Measurements from ENCODE around the gene TOR4A. TPM values are rescaled to one million over a fixed set of nuclear protein-coding genes. Genes with fewer than 3 reads are reported as not detected.

TOR4A gene
- total RNA-seq, 1 experiment from 2014 or later = 9.7 TPM

DNA sequence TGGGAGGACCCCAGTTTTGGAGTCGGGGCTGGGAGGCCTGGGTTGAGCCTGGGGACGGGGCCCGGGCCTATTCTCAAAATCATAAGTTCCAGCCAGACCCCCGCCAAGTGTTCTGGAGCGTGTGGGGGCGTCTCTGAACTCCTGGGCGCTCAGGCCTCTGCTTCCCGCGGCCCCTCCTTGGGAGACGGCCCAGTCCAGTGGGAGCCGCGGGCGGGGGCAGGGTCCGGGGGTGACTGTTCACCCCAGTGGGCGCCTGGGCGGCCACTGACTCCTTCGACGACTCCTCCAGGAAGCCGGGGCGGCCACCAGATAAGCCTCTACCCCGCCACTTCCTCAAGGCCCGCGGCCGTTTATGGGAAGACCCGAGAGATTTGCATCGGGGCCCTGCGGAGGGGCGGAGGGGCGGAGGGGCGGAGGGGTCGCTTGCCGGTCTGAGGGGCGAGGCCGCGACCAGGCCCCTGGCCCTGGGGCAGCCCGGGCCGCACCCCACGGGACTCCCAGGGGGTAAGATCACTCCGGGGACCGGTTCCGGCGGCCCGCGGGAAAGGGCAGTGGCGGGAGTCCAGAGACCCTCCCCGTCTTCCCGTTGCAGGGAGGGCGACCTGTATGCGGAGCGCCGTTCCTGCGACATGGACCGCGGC, 655 bp downstream of the TOR4A start:
- H3K9me3 ChIP-seq (replicated peaks) = no peaks in the 10 kb centered on the region
- DNase-seq (ENCODE audit: low read depth in 1 of 2, low spot score in 2 of 2) = peak in 1 of 2 experiments; percentile 45
- no peaks in the 10 kb centered on the region for H3K27me3 ChIP-seq (replicated peaks)
- H3K27ac ChIP-seq = peak overlapping the region; percentile 49
- H3K36me3 ChIP-seq = peaks cover 33% of the 10 kb centered on the region
- H3K4me1 ChIP-seq (replicated peaks) = peaks cover 15% of the 10 kb centered on the region
- H3K4me3 ChIP-seq = peak overlapping the region; percentile 51

DNA sequence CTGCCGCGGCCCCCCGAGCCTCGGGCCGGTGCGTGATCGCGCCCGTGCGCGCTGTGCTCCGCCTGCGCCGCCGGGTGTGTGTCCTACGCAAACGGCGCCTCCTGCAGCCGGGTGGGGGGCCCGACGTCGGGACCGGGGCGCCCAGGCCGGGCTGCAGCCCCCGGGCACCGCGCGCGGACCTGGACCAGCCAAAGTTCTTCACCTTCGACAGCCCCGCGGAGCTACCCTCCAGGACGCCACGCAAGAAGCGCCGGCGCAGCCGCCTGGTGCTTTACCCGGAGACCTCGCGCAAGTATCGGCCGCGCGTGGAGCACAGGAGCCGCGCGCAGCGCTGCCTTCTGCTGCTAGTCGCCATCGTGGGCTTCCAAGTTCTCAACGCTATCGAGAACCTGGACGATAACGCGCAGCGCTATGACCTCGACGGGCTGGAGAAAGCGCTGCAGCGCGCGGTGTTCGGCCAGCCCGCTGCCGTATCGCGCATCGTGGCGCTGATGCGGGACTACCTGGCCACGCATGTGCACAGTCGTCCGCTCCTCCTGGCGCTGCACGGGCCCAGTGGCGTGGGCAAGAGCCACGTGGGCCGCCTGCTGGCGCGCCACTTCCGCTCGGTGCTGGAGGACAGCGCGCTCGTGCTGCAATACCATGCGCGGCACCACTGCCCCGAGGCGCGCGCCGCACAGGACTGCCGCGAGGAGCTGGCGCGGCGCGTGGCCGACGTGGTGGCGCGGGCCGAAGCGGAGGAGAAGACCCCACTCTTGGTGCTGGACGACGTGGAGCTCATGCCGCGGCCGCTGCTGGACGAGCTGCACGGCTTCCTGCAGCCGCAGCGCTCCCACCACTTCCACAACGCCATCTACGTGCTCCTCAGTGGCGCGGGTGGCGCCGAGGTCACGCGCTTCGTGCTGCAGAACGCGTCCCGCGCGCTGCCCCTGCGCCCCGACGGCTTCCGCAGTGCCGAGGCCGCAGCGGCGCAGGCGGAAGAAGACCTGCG, 1.5 kb downstream of the TOR4A start:
- Histone ChIP-seq H3K27me3 (replicated peaks) (no peaks in the 10 kb centered on the region), H3K27ac (no peak overlapping the region), H3K4me3 (peak overlapping the region; percentile 51; the same call in 1 of the 2 replicates), H3K9me3 (replicated peaks) (no peaks in the 10 kb centered on the region), H3K4me1 (replicated peaks) (peaks cover 15% of the 10 kb centered on the region), H3K36me3 (peaks cover 31% of the 10 kb centered on the region)
- DNase-seq (ENCODE audit: low read depth in 1 of 2, low spot score in 2 of 2) = no peak

DNA sequence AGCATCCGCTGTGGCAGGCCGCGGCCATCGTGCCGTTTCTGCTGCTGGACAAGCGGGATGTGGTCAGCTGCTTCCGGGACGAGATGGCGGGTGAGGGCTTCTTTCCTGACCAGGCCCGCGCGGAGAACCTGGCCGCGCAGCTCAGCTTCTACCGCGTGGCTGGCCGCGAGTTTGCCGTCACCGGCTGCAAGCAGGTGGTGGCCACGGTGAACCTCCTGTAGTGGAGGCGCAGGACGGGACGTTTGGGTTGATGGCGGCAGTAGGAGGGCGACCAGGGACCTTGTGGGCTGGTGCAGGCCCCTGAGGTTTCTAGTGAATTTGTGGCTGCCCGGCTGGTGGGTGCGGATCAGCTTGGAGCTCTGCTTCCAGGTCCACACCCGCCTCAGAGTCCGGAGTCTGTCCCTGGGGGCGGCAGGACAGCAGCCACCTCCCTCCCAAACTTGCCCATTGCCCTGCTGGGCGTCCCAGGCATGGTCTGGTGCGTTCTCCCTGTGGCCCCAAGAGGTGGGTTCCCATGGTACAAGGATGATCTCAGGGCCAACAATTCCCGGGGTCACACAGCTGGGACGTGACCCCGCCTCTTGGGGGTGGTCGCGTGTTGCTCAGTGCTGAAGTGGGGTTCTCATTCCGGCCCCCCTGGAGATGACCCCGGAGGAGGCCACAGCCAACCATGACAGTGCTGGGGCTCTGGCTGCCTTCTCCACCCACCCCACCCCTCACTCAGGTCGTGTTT, 2.4 kb downstream of the TOR4A start:
- peak in 1 of 2 experiments; percentile 39 for DNase-seq (ENCODE audit: low read depth in 1 of 2, low spot score in 2 of 2)

DNA sequence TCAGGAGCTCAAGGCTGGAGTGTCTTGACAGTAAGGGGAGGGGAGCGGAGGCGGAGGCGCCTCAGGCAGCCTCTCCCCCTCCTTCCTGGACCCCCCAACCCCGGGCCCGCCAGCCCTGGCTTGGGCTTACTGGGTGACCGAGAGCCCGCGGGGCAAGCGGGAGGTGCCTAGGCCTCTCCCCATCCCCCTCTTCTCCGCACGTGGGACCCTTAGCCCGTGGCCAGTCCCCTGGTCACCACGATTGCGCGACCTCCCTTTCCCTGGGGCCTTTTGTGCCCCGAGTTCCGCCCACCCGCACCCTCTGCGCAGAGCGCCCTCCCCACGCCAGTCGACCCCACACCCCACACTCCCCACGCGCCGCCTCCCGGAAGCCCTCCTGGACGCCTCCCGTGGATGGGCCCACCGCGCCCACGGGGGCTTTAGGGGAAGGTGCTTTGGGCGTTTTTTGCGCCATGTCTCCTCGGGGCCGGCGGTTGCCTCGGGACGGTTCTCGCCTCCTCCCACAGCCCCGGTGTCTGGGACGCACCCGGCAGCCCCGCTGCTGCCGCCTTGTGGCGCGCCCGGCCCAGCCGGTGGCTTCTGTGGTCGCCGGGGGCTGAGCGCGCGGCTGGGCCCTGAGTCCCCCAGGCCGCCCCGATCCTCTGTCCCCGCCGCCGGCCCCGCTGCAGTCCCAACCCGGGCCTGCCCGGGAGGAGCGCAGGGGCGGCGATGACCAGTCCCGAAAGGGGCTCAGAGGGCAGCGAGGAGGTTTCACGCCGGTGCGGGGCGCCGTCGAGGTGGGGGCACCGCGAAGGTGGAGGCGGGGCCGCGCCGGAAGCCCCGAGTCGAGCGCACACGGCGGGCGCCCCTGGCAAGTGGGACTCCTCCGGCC, 3.2 kb downstream of the TOR4A start:
- peak in 1 of 2 experiments; percentile 39 for DNase-seq (ENCODE audit: low read depth in 1 of 2, low spot score in 2 of 2)
- H3K4me1 ChIP-seq (replicated peaks) = peaks cover 15% of the 10 kb centered on the region
- no peak overlapping the region for H3K27ac ChIP-seq
- H3K27me3 ChIP-seq (replicated peaks) = no peaks in the 10 kb centered on the region
- no peak overlapping the region for H3K4me3 ChIP-seq
- H3K36me3 ChIP-seq = peaks cover 31% of the 10 kb centered on the region
- H3K9me3 ChIP-seq (replicated peaks) = no peaks in the 10 kb centered on the region

More for the DNA sequence above, 2.4 kb downstream of the TOR4A start:
- Histone ChIP-seq H3K36me3 (peaks cover 31% of the 10 kb centered on the region), H3K27me3 (replicated peaks) (no peaks in the 10 kb centered on the region), H3K4me1 (replicated peaks) (peaks cover 15% of the 10 kb centered on the region), H3K27ac (no peak overlapping the region), H3K4me3 (no peak overlapping the region), H3K9me3 (replicated peaks) (no peaks in the 10 kb centered on the region)

DNA sequence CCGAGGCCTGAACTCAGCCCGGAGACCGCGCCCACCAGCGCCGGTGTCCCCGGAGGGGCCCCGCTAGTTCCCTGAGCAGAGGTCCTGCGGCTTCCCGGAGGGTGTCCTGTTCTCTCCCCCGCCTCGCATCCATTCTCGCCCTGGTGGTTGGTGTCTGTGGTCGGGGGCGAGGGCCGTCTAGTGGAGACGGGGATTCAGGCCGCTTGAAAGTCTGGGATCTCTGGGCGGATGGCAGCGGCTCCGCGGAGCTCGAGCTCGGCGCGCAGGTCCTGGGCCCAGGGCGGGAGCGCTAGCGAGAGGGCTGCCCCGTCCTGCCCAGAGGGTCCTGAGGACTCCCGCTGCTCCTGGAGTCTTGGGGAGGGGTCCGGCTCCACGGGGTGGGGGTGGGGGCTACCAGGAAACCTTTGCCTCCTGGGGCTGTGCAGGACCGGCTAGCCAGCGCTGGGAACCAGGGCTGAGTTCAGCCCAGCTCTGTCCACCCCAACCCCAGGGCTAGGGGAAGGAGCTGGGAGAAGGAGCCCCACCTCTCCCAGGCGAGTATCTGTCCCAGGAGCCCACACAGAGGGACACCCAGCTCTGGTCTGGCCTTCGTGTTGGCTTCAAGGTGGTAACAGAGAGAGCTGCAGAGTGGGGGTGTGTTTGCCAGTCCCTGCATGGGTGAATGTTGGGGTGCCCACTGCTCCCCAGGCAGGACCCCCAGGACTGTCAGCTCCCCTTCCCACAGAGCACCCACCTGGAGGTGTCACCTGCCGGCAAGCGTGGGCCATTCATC, 4.0 kb downstream of the TOR4A start:
- Histone ChIP-seq H3K4me1 (replicated peaks) (peaks cover 15% of the 10 kb centered on the region), H3K4me3 (no peak overlapping the region), H3K36me3 (peaks cover 30% of the 10 kb centered on the region), H3K27me3 (replicated peaks) (no peaks in the 10 kb centered on the region), H3K27ac (no peak overlapping the region), H3K9me3 (replicated peaks) (no peaks in the 10 kb centered on the region)
- no peak for DNase-seq (ENCODE audit: low read depth in 1 of 2, low spot score in 2 of 2)

DNA sequence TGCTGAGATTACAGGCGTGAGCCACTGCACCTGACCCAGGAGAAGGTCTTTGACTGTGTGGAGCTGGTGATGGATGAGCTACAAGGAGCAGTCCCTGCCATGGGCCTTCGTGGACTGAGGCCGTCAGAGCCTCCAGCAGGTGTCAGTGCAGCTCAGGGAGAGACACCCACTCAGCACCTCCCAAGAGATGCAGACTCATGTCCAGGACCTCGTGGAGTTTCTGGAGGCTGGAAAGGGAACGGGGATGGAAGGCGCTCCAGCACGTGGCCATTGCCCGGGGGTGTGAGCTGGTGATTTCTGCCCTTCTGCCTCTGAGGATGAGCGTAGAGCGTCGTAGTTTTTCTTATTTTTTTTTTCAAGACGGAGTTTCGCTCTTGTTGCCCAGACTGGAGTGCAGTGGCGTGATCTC, 9.5 kb downstream of the TOR4A start:
- Histone ChIP-seq H3K4me1 (replicated peaks) (no peaks in the 10 kb centered on the region), H3K27me3 (replicated peaks) (no peaks in the 10 kb centered on the region), H3K36me3 (peaks cover 2% of the 10 kb centered on the region; the same call in 1 of the 2 replicates), H3K27ac (no peak overlapping the region), H3K9me3 (replicated peaks) (no peaks in the 10 kb centered on the region), H3K4me3 (no peak overlapping the region)
- peak in 1 of 2 experiments; percentile 28 for DNase-seq (ENCODE audit: low read depth in 1 of 2, low spot score in 2 of 2)

DNA sequence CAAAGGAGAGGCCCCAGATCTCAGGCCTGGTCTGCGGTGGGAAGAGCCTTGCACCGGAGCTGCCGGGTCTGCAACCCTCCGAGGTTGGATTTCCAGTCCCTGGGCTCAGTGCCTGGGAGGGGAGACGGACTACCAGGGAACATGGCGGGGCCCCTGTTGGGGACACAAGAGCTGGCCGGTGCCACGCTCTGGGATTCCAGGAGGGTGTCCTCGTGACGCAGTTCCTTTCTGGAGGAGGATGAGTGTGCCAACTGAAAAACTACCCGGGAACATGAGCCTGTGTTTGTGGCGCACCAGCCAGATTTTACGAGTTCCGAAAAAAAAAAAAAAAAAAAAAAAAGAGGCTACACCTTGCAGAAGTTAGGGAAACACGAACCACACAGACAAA, 15.6 kb downstream of the TOR4A start:
- Histone ChIP-seq H3K27ac (no peak overlapping the region), H3K4me3 (no peak overlapping the region), H3K27me3 (replicated peaks) (peaks cover 19% of the 10 kb centered on the region), H3K4me1 (replicated peaks) (peaks cover 25% of the 10 kb centered on the region), H3K36me3 (no peaks in the 10 kb centered on the region), H3K9me3 (replicated peaks) (no peaks in the 10 kb centered on the region; the same call in 1 of the 2 replicates)
- no peak for DNase-seq (ENCODE audit: low read depth in 1 of 2, low spot score in 2 of 2)

DNA sequence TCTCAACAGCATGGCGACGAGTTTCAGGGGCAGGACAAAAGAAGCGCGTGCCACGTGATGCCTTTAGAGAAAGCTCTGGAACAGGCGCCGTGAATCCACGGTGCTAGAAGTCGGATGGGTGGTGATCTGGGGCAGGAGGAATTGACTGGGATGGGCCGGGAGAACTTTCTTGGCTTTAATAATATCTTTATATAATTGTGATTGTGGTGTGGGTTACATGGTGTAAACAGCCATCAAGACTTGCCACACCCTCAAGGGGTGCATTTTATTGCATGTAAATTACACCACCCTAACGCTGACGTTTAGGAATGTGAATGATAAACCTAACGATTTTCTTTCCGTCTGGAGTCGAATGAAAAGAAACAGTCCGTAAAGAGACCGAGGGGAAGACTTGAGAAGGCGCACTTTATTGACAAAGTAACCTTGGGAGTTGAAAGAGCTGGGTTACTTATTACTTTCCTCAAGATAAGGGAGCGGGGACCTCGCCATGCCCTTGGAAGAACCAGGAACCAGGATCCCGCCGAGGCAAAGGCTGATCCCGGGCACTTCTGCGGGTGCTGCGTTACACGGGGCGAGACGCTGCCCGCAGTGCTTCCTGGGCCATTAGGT, 16.1 kb downstream of the TOR4A start:
- Histone ChIP-seq H3K4me1 (replicated peaks) (peaks cover 25% of the 10 kb centered on the region), H3K27ac (no peak overlapping the region), H3K4me3 (no peak overlapping the region), H3K27me3 (replicated peaks) (peaks cover 21% of the 10 kb centered on the region), H3K9me3 (replicated peaks) (no peaks in the 10 kb centered on the region; the same call in 1 of the 2 replicates), H3K36me3 (no peaks in the 10 kb centered on the region)
- DNase-seq (ENCODE audit: low read depth in 1 of 2, low spot score in 2 of 2) = no peak

DNA sequence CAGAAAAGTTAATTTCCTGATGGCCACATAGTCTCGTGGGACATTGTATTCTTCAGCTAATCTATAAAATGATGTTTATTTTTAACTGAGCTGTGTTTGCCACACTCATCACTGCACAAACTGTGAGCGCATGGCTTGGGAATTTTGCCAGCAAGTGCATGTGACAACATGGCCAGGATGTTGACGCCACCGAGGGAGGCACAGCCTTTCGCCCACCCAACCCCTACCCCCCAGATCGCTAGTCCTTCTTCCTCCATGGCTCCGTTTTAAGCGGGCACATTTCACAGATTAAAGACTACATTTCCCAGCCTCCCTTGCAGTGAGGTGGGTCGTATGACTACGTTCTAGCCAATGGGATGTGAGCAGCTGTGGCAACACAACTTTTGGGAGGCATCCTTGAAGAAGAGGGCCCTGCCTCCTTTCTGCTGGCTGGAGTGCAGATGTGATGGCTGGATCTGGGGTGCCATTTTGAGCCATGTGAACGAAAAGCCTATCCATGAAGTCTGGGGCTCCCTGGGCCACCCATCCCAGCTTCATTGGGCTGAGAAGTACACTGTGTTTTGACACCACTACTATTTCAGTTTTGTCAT, 16.7 kb downstream of the TOR4A start:
- Histone ChIP-seq H3K36me3 (no peaks in the 10 kb centered on the region), H3K9me3 (replicated peaks) (no peaks in the 10 kb centered on the region; the same call in 1 of the 2 replicates), H3K27ac (no peak overlapping the region), H3K27me3 (replicated peaks) (peaks cover 26% of the 10 kb centered on the region), H3K4me1 (replicated peaks) (peaks cover 25% of the 10 kb centered on the region), H3K4me3 (no peak overlapping the region)
- peak in 1 of 2 experiments; percentile 22 for DNase-seq (ENCODE audit: low read depth in 1 of 2, low spot score in 2 of 2)

DNA sequence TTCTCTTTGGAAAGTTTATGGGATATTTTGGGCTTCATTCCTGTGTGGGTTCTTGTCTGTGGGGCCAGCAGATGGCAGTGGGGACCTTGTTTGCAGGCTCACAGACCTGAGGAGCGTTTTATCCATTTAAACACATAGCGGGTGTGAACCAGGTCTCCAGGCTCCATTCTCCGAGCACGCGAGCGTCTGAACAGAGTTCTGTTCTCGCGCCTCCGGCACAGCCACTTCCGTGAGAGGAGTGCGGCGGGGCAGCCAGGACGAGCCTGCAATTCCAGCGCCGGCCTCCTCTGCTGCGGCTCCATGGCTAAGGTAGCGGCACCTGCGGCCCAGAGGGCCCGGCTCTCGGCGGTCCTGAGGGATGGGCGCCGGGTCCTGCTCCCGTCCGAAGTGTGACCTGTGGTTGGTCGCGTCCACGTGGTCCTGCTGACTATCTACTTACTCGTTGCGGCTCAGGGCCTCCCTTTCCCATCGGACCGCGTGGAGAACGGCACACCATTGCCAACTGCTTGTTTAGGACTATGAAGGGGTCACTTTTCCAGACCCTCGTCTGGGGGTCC, 17.2 kb downstream of the TOR4A start:
- no peak overlapping the region for H3K27ac ChIP-seq
- no peak overlapping the region for H3K4me3 ChIP-seq
- DNase-seq (ENCODE audit: low read depth in 1 of 2, low spot score in 2 of 2) = no peak

DNA sequence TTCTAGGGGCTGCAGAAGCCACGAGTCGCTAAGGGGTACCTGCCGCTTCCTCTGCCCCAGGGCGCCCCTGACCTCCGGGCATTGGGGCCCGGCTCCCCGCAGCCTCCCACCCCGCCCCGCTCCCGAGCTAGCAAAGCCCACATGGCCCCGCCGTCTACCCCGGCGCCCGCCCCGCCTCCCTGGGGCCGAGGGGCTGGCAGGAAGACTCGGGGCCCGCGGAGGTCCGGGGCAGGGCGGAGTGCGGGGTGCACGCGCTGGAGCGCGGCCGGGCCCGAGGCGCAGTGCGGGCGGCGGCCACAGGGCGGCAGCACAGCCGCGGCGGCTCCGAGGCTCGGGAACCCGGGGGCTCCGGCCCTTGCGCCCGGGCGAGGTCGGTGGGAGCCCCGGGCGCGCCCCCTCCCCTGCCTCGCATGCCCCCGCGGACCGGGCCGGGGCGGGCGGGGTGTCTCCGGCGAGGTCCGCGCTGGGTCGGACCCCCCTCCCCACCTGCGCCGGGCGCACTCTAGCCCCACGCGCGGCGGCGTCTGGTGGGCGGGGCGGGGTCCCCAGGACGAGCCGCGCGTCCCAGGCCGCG, 17.8 kb downstream of the TOR4A start:
- no peaks in the 10 kb centered on the region for H3K36me3 ChIP-seq
- peak overlapping the region; percentile 25 for H3K4me3 ChIP-seq
- H3K27ac ChIP-seq = no peak overlapping the region
- no peak for DNase-seq (ENCODE audit: low read depth in 1 of 2, low spot score in 2 of 2)
- no peaks in the 10 kb centered on the region; the same call in 1 of the 2 replicates for H3K9me3 ChIP-seq (replicated peaks)
- peaks cover 25% of the 10 kb centered on the region for H3K4me1 ChIP-seq (replicated peaks)
- H3K27me3 ChIP-seq (replicated peaks) = peaks cover 37% of the 10 kb centered on the region

More for the DNA sequence above, 17.2 kb downstream of the TOR4A start:
- H3K36me3 ChIP-seq = no peaks in the 10 kb centered on the region
- peaks cover 31% of the 10 kb centered on the region for H3K27me3 ChIP-seq (replicated peaks)
- H3K9me3 ChIP-seq (replicated peaks) = no peaks in the 10 kb centered on the region; the same call in 1 of the 2 replicates
- H3K4me1 ChIP-seq (replicated peaks) = peaks cover 25% of the 10 kb centered on the region

All from SJSA1 (cell line).